Measurements from ENCODE around the gene PUM1.

The PUM1 gene

GRCh38 chr1:30906631-30907441 is 158.7 kb downstream of the PUM1 start:
- no peak for DNase-seq (ENCODE audit: low spot score)

GRCh38 chr1:30905916-30906620 is 159.4 kb downstream of the PUM1 start:
- DNase-seq (ENCODE audit: low spot score) = no peak

- DNase-seq (ENCODE audit: low spot score) = no peak
These were observed 160.1 kb downstream of the PUM1 start for GRCh38 chr1:30905403-30905802.

GRCh38 chr1:30904962-30905335 is 160.6 kb downstream of the PUM1 start:
- no peak for DNase-seq (ENCODE audit: low spot score)

- DNase-seq (ENCODE audit: low spot score) = no peak
These were observed 161.1 kb downstream of the PUM1 start for GRCh38 chr1:30904191-30904961.

GRCh38 chr1:30903343-30904034 is 162.0 kb downstream of the PUM1 start:
- no peak for DNase-seq (ENCODE audit: low spot score)

- no peak for DNase-seq (ENCODE audit: low spot score)
These were observed 162.8 kb downstream of the PUM1 start for GRCh38 chr1:30902593-30903290.

GRCh38 chr1:30901798-30902581 is 163.5 kb downstream of the PUM1 start:
- no peak for DNase-seq (ENCODE audit: low spot score)

- no peak for DNase-seq (ENCODE audit: low spot score)
These were observed 164.5 kb downstream of the PUM1 start for GRCh38 chr1:30900931-30901560.

GRCh38 chr1:30900486-30900885 is 165.0 kb downstream of the PUM1 start:
- no peak for DNase-seq (ENCODE audit: low spot score)

GRCh38 chr1:30899577-30900389 is 165.7 kb downstream of the PUM1 start:
- DNase-seq (ENCODE audit: low spot score) = no peak

- DNase-seq (ENCODE audit: low spot score) = no peak
These were observed 167.3 kb downstream of the PUM1 start for GRCh38 chr1:30898031-30898815.

- DNase-seq (ENCODE audit: low spot score) = no peak
These were observed 168.6 kb downstream of the PUM1 start for GRCh38 chr1:30896905-30897304.

- no peak for DNase-seq (ENCODE audit: low spot score)
These were observed 169.4 kb downstream of the PUM1 start for GRCh38 chr1:30895944-30896660.

GRCh38 chr1:30895382-30895943 is 170.1 kb downstream of the PUM1 start:
- DNase-seq (ENCODE audit: low spot score) = no peak

GRCh38 chr1:30894508-30894973 is 171.0 kb downstream of the PUM1 start:
- no peak for DNase-seq (ENCODE audit: low spot score)

GRCh38 chr1:30893776-30894507 is 171.6 kb downstream of the PUM1 start:
- no peak for DNase-seq (ENCODE audit: low spot score)

Data from putamen (tissue), 1 donor.